HG03039 (cell line): ENCODE results near the gene PLA2G2C.
"Not testable (repeated sequence)": the region's sequence is repeated elsewhere in the genome, so short reads cannot be mapped to it uniquely, and the experiment has no call there.

Experiments used
- ATAC-seq: cut with Tn5 transposase; IDR thresholded peaks from one replicate; pipeline ENCODE4 v1.9.1; 2021; ENCODE audit warnings: mild to moderate bottlenecking, moderate library complexity; ENCODE audit not compliant: unreplicated experiment

Gene PLA2G2C

GRCh38 chr1:20185834-20186782 is at the start of gene PLA2G2C, which contains the start of gene UBXN10:
PLA2G2C (minus strand) TSS chr1:20186518; CDS start chr1:20177363, 9,155 bp downstream.
UBXN10 (plus strand) TSS chr1:20186096; CDS start chr1:20190562, 4,466 bp downstream.
- no peak for ATAC-seq

- ATAC-seq: no peak
Measured at GRCh38 chr1:20234788-20235535, 48.6 kb upstream of the PLA2G2C start.

- no peak for ATAC-seq
Measured at GRCh38 chr1:20233866-20234265, 47.5 kb upstream of the PLA2G2C start.

GRCh38 chr1:20233394-20233793 is 47.1 kb upstream of the PLA2G2C start:
- ATAC-seq: no peak

- ATAC-seq: not testable (repeated sequence)
Measured at GRCh38 chr1:20232564-20232963, 46.2 kb upstream of the PLA2G2C start.

- no peak for ATAC-seq
Measured at GRCh38 chr1:20229171-20229570, 42.9 kb upstream of the PLA2G2C start.

GRCh38 chr1:20228314-20228825 is 42.1 kb upstream of the PLA2G2C start:
- no peak for ATAC-seq

- no peak for ATAC-seq
Measured at GRCh38 chr1:20227704-20228103, 41.4 kb upstream of the PLA2G2C start.

- ATAC-seq: no peak
Measured at GRCh38 chr1:20224546-20224945, 38.2 kb upstream of the PLA2G2C start.

- no peak for ATAC-seq
Measured at GRCh38 chr1:20223551-20224419, 37.5 kb upstream of the PLA2G2C start.

GRCh38 chr1:20223106-20223505 is 36.8 kb upstream of the PLA2G2C start:
- no peak for ATAC-seq

- ATAC-seq: no peak
Measured at GRCh38 chr1:20220036-20220435, 33.7 kb upstream of the PLA2G2C start.

- ATAC-seq: not testable (repeated sequence)
Measured at GRCh38 chr1:20219053-20219452, 32.7 kb upstream of the PLA2G2C start.

GRCh38 chr1:20216574-20216973 is 30.3 kb upstream of the PLA2G2C start:
- no peak for ATAC-seq

GRCh38 chr1:20215716-20216115 is 29.4 kb upstream of the PLA2G2C start:
- no peak for ATAC-seq

- no peak for ATAC-seq
Measured at GRCh38 chr1:20212685-20213331, 26.5 kb upstream of the PLA2G2C start.

GRCh38 chr1:20212085-20212684 is 25.9 kb upstream of the PLA2G2C start:
- no peak for ATAC-seq

GRCh38 chr1:20211511-20211931 is 25.2 kb upstream of the PLA2G2C start:
- ATAC-seq: no peak

GRCh38 chr1:20210736-20211460 is 24.6 kb upstream of the PLA2G2C start:
- no peak for ATAC-seq
